HG03196 (cell line): ENCODE measurements around the gene ANXA6.
A peak's percentile ranks its signal among the peaks of the same experiment; 100 is the strongest.

Experiments
- ATAC-seq: cut with Tn5 transposase; IDR thresholded peaks from one replicate; pipeline ENCODE4 v1.9.1; 2021; ENCODE audit not compliant: unreplicated experiment

The ANXA6 gene

GRCh38 chr5:151084363-151084762, 73.2 kb downstream of the ANXA6 start:
- no peak for ATAC-seq

- ATAC-seq, result no peak
Measured at GRCh38 chr5:151083081-151083676, 74.4 kb downstream of the ANXA6 start.

GRCh38 chr5:151082282-151082902, 75.2 kb downstream of the ANXA6 start:
- ATAC-seq, result no peak

- no peak for ATAC-seq
Measured at GRCh38 chr5:151081431-151082281, 75.9 kb downstream of the ANXA6 start.

- ATAC-seq, result peak; percentile 78
Measured at GRCh38 chr5:151080613-151081430, 76.8 kb downstream of the ANXA6 start, which contains the start of gene TNIP1. Gene TNIP1, minus strand, starts transcription at chr5:151081034. Its CDS starts 15,939 bp downstream, at chr5:151065095.

GRCh38 chr5:151079838-151080612, 77.6 kb downstream of the ANXA6 start:
- ATAC-seq, result no peak

GRCh38 chr5:151078490-151079262, 78.9 kb downstream of the ANXA6 start:
- ATAC-seq, result peak; percentile 43

- ATAC-seq, result no peak
Measured at GRCh38 chr5:151077967-151078366, 79.6 kb downstream of the ANXA6 start.

GRCh38 chr5:151077419-151077818, 80.2 kb downstream of the ANXA6 start:
- no peak for ATAC-seq

GRCh38 chr5:151076616-151077015, 81.0 kb downstream of the ANXA6 start:
- no peak for ATAC-seq

- no peak for ATAC-seq
Measured at GRCh38 chr5:151075698-151076331, 81.8 kb downstream of the ANXA6 start.

GRCh38 chr5:151074557-151074956, 83.0 kb downstream of the ANXA6 start:
- ATAC-seq, result no peak

GRCh38 chr5:151073280-151073679, 84.3 kb downstream of the ANXA6 start:
- ATAC-seq, result no peak

- no peak for ATAC-seq
Measured at GRCh38 chr5:151072630-151073025, 85.0 kb downstream of the ANXA6 start.

GRCh38 chr5:151071848-151072629, 85.5 kb downstream of the ANXA6 start:
- no peak for ATAC-seq

- no peak for ATAC-seq
Measured at GRCh38 chr5:151071021-151071420, 86.6 kb downstream of the ANXA6 start.

GRCh38 chr5:151070449-151070848, 87.1 kb downstream of the ANXA6 start:
- ATAC-seq, result no peak
